Transverse colon (tissue), 3 donors: ENCODE data around the gene CTNND2.

Experiments
- EP300 ChIP-seq: sonication (generic); formaldehyde crosslinking; IDR thresholded peaks from one replicate; pipeline ENCODE4 v1.6.1; 2017; ENCODE audit warnings: antibody characterized with exemption, low read depth
- POLR2A ChIP-seq: fragments of 450-650 bp; IDR thresholded peaks from one replicate; pipeline ENCODE4 v1.6.1; 2016; ENCODE audit warnings: antibody characterized with exemption, mild to moderate bottlenecking, moderate library complexity
- POLR2AphosphoS5 ChIP-seq, 3 donors: sonication (generic); formaldehyde crosslinking; IDR thresholded peaks; one replicate each; pipeline ENCODE4 v1.6.1; 2016; ENCODE audit warnings: antibody characterized with exemption in 3 of 3

- no peak for TF ChIP-seq EP300
- TF ChIP-seq POLR2A, result no peak
- no peak for TF ChIP-seq POLR2AphosphoS5 (IDR thresholded peaks at IDR 0.05)
These were observed 592.5 kb downstream of the CTNND2 start for GRCh38 chr5:11311731-11312130.
